Erythroblast (primary cell): ENCODE measurements around the gene MRPS16.

ENCODE experiments used
- DNase-seq, 2 experiments: peaks; one replicate each; lab custom pipeline; 2025; lab: John Stamatoyannopoulos, UW
- GATA1 ChIP-seq: IDR thresholded peaks from 2 replicates; pipeline ENCODE4 v1.6.1; 2011; ENCODE audit warnings: low read depth, mild to moderate bottlenecking, control low read depth, low read length, moderate library complexity
- POLR2A ChIP-seq: IDR thresholded peaks from 2 replicates; pipeline ENCODE4 v1.6.1; 2011; ENCODE audit warnings: mild to moderate bottlenecking, low read length

Gene MRPS16

GRCh38 chr10:73205081-73205480 lies 47.4 kb downstream of the MRPS16 start:
- no peak for DNase-seq
- TF ChIP-seq POLR2A = no peak
- TF ChIP-seq GATA1 = no peak
